Fibroblast of the aortic adventitia (primary cell): Measurements from ENCODE around the gene CDC37L1. TPM values are rescaled to one million over a fixed set of nuclear protein-coding genes. Genes with fewer than 3 reads are reported as not detected.

Experiments used
- DNase-seq: peaks from one replicate; pipeline ENCODE4 v3.0.0-alpha.2; 2010; ENCODE audit warnings: low read depth
- H3K4me3 ChIP-seq: 2 replicates; pipeline ENCODE4 v1.5.1; 2011; ENCODE audit warnings: low read depth, mild to moderate bottlenecking, control low read depth, low read length, moderate library complexity
- total RNA-seq: library from RNA; depleted of rRNA; stranded (reverse); fragments of >200 nt; gene quantifications from 2 replicates; pipeline ENCODE4 v1.2.3, GENCODE V29; 2012; ENCODE audit warnings: low replicate concordance
- TF ChIP-seq, protein P1 (sequence below): IDR thresholded peaks from 2 replicates; pipeline ENCODE4 v1.5.1; 2011; ENCODE audit warnings: mild to moderate bottlenecking, low read length, control low read depth, inconsistent platforms; ENCODE audit not compliant: insufficient read depth

Gene CDC37L1
- 17.5 and 35.2 TPM in 2 replicates for total RNA-seq

DNA sequence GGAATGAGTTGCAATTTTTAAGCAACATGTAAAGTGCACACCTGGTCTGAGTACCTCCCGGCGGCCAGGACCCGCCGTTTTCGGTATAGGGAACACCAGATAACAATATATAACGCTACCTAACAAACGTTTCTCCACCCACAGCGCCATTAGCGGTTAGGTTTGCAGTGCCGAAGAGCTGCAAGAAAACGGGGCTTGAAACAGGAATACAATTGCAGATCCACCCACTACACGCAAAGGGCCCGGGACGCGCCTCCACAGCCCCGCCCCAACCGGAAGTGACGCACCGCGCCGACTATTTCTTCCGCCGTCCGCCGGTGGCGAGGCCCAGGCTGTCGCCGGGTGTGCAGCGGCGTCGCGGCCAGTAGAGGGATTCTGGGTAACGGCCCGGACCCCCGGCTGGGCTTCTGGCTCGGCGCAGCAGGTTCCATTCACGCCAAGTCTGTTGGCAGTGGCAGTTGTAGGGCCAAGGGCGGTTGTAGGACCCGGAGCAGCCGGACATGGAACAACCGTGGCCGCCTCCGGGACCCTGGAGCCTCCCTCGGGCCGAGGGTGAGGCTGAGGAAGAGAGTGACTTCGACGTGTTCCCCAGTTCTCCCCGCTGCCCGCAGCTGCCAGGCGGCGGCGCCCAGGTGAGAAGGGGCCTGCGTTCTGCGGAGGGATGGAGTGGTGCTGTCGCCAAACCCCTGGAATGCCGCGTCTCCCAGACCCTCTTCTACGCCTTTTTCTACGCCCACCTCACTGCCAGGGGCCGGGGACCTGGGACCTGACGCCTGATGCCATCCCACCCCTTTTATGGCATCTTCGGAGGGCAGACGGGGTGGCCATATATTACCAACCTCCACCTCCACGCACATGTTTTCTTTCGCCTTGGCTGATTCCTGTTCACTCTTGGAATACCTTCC, at the start of gene CDC37L1:
Gene CDC37L1 (plus strand): TSS at position 302 of the 905 bp plus-strand sequence. CDS start 199 bp downstream, at position 501.
- TF ChIP-seq, protein P1, sequence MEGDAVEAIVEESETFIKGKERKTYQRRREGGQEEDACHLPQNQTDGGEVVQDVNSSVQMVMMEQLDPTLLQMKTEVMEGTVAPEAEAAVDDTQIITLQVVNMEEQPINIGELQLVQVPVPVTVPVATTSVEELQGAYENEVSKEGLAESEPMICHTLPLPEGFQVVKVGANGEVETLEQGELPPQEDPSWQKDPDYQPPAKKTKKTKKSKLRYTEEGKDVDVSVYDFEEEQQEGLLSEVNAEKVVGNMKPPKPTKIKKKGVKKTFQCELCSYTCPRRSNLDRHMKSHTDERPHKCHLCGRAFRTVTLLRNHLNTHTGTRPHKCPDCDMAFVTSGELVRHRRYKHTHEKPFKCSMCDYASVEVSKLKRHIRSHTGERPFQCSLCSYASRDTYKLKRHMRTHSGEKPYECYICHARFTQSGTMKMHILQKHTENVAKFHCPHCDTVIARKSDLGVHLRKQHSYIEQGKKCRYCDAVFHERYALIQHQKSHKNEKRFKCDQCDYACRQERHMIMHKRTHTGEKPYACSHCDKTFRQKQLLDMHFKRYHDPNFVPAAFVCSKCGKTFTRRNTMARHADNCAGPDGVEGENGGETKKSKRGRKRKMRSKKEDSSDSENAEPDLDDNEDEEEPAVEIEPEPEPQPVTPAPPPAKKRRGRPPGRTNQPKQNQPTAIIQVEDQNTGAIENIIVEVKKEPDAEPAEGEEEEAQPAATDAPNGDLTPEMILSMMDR: peak; percentile 66
- H3K4me3 ChIP-seq: peak within 1 kb of the TSS; percentile 71
- DNase-seq: peak; percentile 95

DNA sequence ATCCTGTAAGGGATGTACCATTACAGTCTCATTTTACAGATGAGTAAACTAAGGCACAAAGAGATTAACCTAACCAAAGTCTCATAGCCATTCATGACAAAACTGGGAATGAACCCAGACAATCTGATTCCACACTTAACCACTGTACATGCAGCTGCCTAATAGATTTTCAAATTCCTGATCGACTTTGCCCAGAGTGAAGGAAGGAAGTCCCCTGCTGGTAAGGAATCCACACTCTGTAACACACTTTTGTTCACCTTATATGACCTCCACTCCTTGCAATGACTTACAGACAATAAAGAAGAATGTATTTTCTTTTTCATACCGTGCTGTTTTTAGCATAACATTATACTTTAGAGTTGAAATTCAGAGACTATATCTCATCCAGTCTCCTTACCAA, 48.5 kb upstream of the CDC37L1 start:
- DNase-seq: no peak
- no peak overlapping the region for H3K4me3 ChIP-seq
- TF ChIP-seq, protein P1: peak; percentile 6

DNA sequence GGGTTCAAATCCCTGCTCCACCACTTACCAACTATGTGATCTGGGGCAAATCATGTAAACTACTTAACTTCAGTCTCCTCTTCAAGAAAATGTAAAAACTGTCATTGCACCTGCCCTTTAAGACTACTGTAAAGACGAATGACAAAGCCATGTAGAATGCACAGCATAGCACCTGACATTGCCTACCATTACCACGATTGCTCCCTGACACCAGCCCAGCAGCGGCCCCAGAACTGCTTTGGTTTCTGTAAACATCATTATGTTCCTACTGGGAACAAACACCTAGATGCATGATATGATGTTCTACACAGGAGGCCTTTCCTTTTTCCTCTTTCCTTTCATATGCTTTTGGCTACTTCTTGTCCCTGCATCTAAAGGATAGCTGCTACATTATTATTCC, 40.4 kb upstream of the CDC37L1 start:
- H3K4me3 ChIP-seq: no peak overlapping the region
- no peak for DNase-seq
- TF ChIP-seq, protein P1: no peak

DNA sequence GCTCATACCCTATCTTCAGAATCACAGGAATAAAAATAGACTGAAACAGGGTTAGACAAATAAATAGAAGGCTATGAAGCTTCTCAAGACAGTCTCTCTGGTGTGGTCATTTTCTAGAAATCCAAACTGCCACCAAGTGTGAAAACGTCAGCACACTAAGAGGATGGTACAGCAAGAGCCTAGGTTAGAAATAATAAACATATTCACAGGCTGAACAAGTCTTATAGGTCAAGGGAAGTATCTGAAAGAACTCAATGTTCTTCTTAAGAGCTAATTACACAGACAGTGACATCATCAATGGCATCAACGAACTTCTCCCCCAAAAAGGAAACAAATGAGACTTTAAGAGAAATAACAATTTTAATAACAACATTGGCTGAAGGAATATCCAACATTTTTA, 39.9 kb upstream of the CDC37L1 start:
- no peak for DNase-seq
- no peak overlapping the region for H3K4me3 ChIP-seq
- TF ChIP-seq, protein P1: no peak

DNA sequence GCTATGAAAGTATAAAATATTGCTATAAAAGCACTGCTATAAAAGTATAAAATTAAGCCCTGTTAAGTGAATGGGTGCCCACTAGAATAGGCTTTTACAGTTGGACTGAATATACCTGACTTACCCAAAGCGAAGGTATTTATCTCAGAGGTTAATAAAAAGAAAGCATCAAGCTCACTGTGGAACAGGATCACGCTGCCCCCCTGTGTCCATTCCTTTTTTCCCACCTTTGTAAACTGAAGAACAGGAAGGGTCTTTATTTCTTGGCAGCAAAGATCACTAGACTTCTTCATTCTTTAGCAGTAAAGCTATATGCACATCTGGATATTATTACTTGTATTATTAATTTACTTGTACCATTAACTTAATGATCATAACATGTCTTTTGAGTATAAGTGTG, 39.3 kb upstream of the CDC37L1 start:
- H3K4me3 ChIP-seq: no peak overlapping the region
- DNase-seq: peak; percentile 45
- TF ChIP-seq, protein P1: peak; percentile 59

DNA sequence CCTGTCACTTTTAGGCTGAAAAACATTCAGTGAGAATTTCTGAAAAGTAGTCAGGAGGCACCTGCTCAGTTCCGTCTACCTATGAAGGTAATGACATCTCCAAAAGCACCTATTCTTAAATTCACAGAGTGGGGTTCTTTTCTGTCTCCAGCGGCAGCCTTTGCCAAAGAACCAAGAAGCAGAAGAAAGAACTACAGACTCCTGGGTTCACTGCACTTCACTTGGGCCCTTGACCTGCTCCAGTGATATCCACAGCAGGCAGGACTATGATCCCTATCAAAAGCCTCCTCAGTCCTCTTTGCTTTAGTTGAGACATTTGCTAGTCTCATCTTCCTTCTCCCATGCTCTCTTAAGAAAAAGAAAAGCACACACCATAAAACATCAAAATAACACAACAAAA, 37.0 kb upstream of the CDC37L1 start:
- TF ChIP-seq, protein P1: no peak
- no peak overlapping the region for H3K4me3 ChIP-seq
- no peak for DNase-seq
